Kidney (tissue), 14 donors: Measurements from ENCODE around the gene CD3D. TPM values are rescaled to one million over a fixed set of nuclear protein-coding genes. Genes with fewer than 3 reads are reported as not detected.
A peak's percentile ranks its signal among the peaks of the same experiment; 100 is the strongest.

Experiments used
- DNase-seq, 5 donors: peaks; one replicate each; pipeline ENCODE4 v3.0.0-alpha.2; 2013 to 2020
- FAIRE-seq: peaks from 2 replicates; lab custom pipeline; 2012; peaks lifted over from hg19 to GRCh38; lab: Jason Lieb, UNC
- H3K27ac ChIP-seq, 2 donors: one replicate each; pipeline ENCODE4 v1.7.0; 2013; ENCODE audit warnings: low read depth in 2 of 2, low read length in 2 of 2, inconsistent platforms in 1 of 2
- H3K27me3 ChIP-seq: one replicate; pipeline ENCODE4 v1.7.1; 2013; ENCODE audit warnings: low read length, inconsistent platforms; ENCODE audit not compliant: control insufficient read depth, insufficient read depth
- H3K36me3 ChIP-seq, 3 donors: one replicate each; pipeline versions ENCODE4 v1.7.0 to v1.7.1; 2013; ENCODE audit warnings: low read length in 3 of 3, control low read depth in 1 of 3, inconsistent platforms in 1 of 3; ENCODE audit not compliant: insufficient read depth in 3 of 3, control insufficient read depth in 2 of 3
- H3K4me1 ChIP-seq, 3 donors: one replicate each; pipeline versions ENCODE4 v1.7.0 to v1.7.1; 2013; ENCODE audit warnings: low read length in 3 of 3, inconsistent platforms in 1 of 3, low read depth in 1 of 3; ENCODE audit not compliant: control insufficient read depth in 2 of 3, insufficient read depth in 2 of 3
- H3K4me3 ChIP-seq, 3 donors: one replicate each; pipeline versions ENCODE4 v1.7.0 to v1.8.1; 2013; ENCODE audit warnings: low read length in 3 of 3, control low read depth in 1 of 3, inconsistent platforms in 1 of 3
- H3K9ac ChIP-seq, 3 donors: one replicate each; pipeline versions ENCODE4 v1.7.0 to v1.7.1; 2013; ENCODE audit warnings: low read length in 3 of 3, control low read depth in 1 of 3, inconsistent platforms in 1 of 3
- H3K9me3 ChIP-seq, 3 donors: one replicate each; pipeline versions ENCODE4 v1.7.0 to v1.7.1; 2013; ENCODE audit warnings: low read length in 3 of 3, control low read depth in 1 of 3, inconsistent platforms in 1 of 3; ENCODE audit not compliant: control insufficient read depth in 2 of 3, insufficient read depth in 1 of 3
- CTCF ChIP-seq: IDR thresholded peaks from 3 replicates; pipeline ENCODE4 v1.5.1; 2012; ENCODE audit warnings: mild to moderate bottlenecking, moderate library complexity, borderline replicate concordance; ENCODE audit not compliant: insufficient read depth; ENCODE audit errors: extremely low read depth
- intact Hi-C: fragments of 100-400 bp; cut with DNase I; formaldehyde crosslinking; loops from one replicate; pipeline ENCODE4 v1.11.1; 2022
- polyA plus RNA-seq: library from polyadenylated mRNA; stranded (reverse); fragments of 350-450 nt; fragmentation: Illumina TruSeq; extraction: RNeasy Lipid Tissue Mini Kit (QIAGEN cat#74804); gene quantifications from one replicate; pipeline ENCODE4 v1.2.3, GENCODE V29; 2014; ENCODE audit warnings: low read depth, low replicate concordance; ENCODE audit not compliant: insufficient read depth
- total RNA-seq: library from RNA; stranded (reverse); fragmentation: NEBNext Ultra II Directional; extraction: Animal tissue kit (Norgen Biotek cat#: 25700); gene quantifications from one replicate; pipeline ENCODE4 v1.2.1, GENCODE V29; 2021
- donor health status: control.
- donor health status: control.
- donor health status: control.
- donor health status: control.
- donor health status: control.
- donor health status: DM: yes; HTN: yes; CAD: no.
- donor health status: Normal renal cell carcinoma (clear cell type).

Gene CD3D
- total and polyA plus RNA-seq, 2 donors from 2014 or later: 1.4 to 8.7 TPM

- no peak overlapping the region for H3K4me3 ChIP-seq
- intact Hi-C loops: no loop called here
- no peak for DNase-seq
- H3K9ac ChIP-seq: no peak overlapping the region
- H3K9me3 ChIP-seq: no peaks in the 10 kb centered on the region
- no peaks in the 10 kb centered on the region for H3K27me3 ChIP-seq
- TF ChIP-seq CTCF: no peak
- H3K4me1 ChIP-seq: no peaks in the 10 kb centered on the region
- FAIRE-seq: no peak
- H3K36me3 ChIP-seq: no peaks in the 10 kb centered on the region
- H3K27ac ChIP-seq: no peak overlapping the region
Observed at GRCh38 chr11:118328745-118329144, 13.8 kb downstream of the CD3D start.

- H3K9ac ChIP-seq: no peak overlapping the region
- TF ChIP-seq CTCF: no peak
- H3K4me3 ChIP-seq: no peak overlapping the region
- no peaks in the 10 kb centered on the region for H3K27me3 ChIP-seq
- no peaks in the 10 kb centered on the region for H3K36me3 ChIP-seq
- H3K4me1 ChIP-seq: no peaks in the 10 kb centered on the region
- no peak overlapping the region for H3K27ac ChIP-seq
- no peaks in the 10 kb centered on the region for H3K9me3 ChIP-seq
- no peak for DNase-seq
- FAIRE-seq: no peak
- intact Hi-C loops: no loop called here
Observed at GRCh38 chr11:118325283-118325682, 17.2 kb downstream of the CD3D start.

- Histone ChIP-seq H3K4me3 (no peak overlapping the region), H3K9me3 (no peaks in the 10 kb centered on the region), H3K27me3 (no peaks in the 10 kb centered on the region), H3K27ac (no peak overlapping the region), H3K4me1 (no peaks in the 10 kb centered on the region), H3K36me3 (no peaks in the 10 kb centered on the region), H3K9ac (no peak overlapping the region)
- TF ChIP-seq CTCF: no peak
- no peak for FAIRE-seq
- peak in 1 of 5 donors; percentile 73 for DNase-seq
- intact Hi-C loops: no loop called here
Observed at GRCh38 chr11:118322721-118323120, 19.8 kb downstream of the CD3D start.
